HG03139 (cell line): ENCODE results near the gene PEX5L.
A peak's percentile ranks its signal among the peaks of the same experiment; 100 is the strongest.
"Not testable (repeated sequence)": the region's sequence is repeated elsewhere in the genome, so short reads cannot be mapped to it uniquely, and the experiment has no call there.

ENCODE experiments used
- ATAC-seq: cut with Tn5 transposase; IDR thresholded peaks from one replicate; pipeline ENCODE4 v1.9.1; 2021; ENCODE audit not compliant: unreplicated experiment

The PEX5L gene

GRCh38 chr3:180011927-180012326 lies 24.8 kb downstream of the PEX5L start:
- ATAC-seq: no peak

DNA sequence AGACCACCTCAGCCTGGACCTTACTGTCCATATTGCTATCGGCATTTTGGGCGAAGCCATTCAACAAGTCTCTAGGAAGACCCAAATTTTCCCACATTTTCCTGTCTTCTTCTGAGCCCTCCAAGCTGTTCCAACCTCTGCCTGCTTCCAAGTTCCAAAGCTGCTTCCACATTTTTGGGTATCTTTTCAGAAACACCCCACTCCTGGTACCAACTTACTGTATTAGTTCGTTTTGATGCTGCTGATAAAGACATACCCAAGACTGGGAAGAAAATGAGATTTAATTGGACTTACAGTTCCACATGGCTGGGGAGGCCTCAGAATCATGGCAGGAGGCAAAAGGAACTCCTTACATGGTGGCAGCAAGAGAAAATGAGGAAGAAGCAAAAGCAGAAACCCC lies 28.4 kb downstream of the PEX5L start:
- ATAC-seq: not testable (repeated sequence)

GRCh38 chr3:180004542-180004941 lies 32.2 kb downstream of the PEX5L start:
- no peak for ATAC-seq

- ATAC-seq: no peak
Measured at GRCh38 chr3:180002006-180002405, 34.7 kb downstream of the PEX5L start.

GRCh38 chr3:180000500-180000899 lies 36.2 kb downstream of the PEX5L start:
- no peak for ATAC-seq

DNA sequence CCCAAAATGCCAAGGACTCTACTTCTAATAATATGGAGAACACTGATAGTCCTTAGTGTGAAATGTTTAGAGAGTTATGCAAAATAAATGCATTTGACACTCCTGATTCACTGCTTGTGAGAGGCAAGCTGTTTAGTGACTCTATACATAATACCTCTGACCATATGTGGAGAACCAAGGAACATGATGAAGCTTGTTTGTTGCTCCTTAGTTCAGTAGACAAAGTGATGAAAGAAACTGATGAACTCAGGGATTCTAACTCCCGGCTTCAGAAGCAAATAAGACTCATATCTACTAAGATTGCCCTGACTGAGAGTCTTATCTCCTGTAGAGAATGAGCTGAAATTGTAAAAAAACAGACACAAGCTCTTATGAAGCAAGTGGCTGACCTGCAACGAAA lies 41.3 kb downstream of the PEX5L start:
- ATAC-seq: no peak

DNA sequence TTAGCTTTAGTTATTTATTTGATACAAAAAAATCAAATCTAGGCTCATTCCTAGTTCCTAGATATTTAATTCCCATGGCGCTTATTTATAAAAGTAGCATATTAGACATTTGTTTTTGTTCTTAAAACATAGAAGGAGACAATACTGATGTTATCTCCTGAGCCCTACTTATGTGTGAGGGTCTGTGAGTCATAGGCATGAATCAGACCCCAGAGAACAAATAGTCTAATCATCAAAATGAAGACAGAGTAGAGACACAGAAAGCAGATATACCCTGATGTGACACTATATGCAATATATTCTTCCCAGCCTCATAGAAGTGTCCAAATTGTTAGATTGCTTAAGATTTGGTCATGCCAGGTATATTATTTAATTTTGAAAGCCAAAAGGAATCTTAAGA lies 44.9 kb downstream of the PEX5L start:
- no peak for ATAC-seq

DNA sequence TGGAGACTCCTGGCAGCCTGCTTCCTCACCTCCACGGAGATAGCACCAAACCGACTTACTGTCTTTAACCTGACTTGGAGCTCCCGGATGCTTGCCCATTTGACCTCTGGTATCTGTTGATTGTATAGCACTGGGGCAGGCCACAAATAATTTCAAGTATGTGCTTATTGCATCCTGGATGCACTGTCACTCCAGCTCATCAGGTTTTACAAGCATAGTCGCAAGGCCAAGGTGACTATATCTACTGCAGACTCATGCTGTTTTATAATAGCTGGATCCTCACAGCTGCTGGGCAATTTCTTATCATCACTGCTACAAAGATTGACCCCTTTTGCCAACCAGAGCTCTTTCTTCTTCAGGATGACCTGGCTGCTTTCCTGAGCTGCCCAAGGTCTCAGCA lies 45.6 kb downstream of the PEX5L start:
- no peak for ATAC-seq

DNA sequence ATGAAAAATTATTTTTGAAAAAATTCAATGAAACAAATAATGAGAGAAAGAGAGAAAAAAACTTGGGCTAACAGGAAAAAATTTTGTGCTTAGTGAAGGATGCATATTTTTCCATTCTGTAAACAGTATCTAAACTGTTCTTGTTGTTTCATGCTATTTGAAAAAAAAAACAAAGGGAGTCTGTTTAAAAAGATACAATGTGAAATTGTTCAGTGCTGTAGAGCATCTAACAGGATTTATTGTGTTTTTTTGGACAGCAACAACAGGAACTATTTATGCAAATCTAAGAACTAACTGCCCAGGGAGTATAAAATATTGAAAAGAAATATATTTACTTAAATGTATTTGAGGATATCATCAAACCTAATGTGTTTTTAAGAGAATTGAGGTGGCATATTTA lies 55.1 kb downstream of the PEX5L start:
- ATAC-seq: no peak

GRCh38 chr3:179977356-179977755 lies 59.4 kb downstream of the PEX5L start:
- no peak for ATAC-seq

DNA sequence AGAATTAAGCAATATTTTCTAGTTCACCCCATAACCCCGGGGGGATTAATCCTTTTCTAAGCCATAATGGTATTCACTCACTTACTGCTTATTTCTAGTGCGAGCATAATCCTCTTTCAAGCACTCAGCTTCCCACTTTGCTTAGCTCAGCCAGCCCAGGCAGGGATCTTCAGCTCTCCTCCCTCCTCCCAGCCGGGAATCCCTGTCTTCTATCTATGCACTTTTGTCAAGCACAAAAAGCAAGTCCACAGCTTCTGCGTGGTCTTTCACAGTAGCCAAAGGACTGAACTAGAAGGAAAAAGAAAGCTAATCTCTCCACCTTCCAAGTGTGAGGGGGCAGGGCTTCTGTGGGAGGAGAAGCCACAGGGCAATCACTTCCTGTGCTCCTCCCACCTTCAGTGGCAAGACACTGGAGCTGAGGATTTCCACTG lies 62.8 kb downstream of the PEX5L start:
- no peak for ATAC-seq

DNA sequence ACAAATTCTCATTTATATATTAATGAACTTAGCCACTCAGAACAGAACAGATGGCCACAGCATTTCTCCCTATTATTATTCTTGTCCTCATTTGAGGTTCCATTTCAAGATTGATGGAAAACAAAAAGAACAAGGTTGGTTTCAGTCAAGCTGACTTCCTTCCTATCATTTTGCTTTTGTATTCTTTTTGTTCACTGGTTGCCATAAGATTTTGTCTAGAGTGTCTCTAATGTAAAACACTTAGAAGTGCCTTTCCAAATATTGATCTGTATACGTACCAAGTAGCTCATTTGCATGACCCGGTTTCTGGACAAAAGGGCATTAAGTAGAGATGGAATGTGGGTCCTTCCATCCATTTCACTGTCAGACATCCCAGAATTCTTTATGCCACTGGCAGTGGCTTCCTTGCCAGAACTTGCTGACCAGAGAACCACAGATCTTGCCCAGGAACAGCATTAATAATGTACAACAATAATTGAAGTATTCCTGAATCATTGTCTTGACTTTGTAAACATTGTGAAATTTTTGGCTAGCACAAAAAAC lies 63.8 kb downstream of the PEX5L start:
- ATAC-seq: no peak

DNA sequence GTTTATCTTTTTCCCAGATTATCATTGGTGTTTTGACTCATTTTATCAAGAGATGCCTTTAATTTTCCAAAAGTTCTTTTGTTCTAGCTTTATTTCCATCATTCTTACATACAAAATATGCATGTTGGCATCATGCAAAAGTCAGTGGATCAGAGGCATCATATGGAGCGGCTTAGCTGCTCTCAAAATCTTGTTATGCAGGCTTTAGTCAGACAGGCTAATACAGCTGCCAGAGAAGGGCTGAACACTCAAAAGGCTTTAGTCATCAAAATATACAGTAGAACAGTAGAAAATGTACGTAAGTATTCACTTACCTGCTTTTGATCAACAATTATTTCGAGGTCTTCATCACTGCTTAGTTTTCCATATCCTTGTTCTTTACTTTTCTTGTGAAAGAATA lies 65.5 kb downstream of the PEX5L start:
- ATAC-seq: no peak

- ATAC-seq: no peak
Measured at GRCh38 chr3:179970746-179971145, 66.0 kb downstream of the PEX5L start.

- no peak for ATAC-seq
Measured at GRCh38 chr3:179969525-179969924, 67.2 kb downstream of the PEX5L start.

DNA sequence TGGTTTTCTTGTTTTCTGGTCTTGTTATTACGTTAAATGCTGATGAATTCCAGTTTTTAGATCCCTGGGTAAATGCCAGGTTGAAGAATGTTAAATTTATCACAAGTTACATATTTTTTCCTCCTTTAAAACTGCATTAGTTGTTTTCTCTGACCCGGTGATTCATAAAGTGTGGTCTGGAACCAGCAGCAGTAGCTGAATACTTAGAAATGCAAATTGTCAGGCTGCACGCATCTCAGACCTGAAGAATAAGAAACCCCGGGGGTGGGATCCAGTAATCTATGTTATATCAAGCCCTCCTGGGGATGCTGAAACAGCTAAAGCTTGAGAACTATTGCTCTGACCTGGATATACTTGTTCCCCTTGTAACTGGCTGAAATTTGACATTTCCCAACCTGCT lies 69.1 kb downstream of the PEX5L start:
- ATAC-seq: peak; percentile 86

GRCh38 chr3:179964890-179965289 lies 71.8 kb downstream of the PEX5L start:
- no peak for ATAC-seq

GRCh38 chr3:179962629-179963387 lies 73.9 kb downstream of the PEX5L start:
- no peak for ATAC-seq

DNA sequence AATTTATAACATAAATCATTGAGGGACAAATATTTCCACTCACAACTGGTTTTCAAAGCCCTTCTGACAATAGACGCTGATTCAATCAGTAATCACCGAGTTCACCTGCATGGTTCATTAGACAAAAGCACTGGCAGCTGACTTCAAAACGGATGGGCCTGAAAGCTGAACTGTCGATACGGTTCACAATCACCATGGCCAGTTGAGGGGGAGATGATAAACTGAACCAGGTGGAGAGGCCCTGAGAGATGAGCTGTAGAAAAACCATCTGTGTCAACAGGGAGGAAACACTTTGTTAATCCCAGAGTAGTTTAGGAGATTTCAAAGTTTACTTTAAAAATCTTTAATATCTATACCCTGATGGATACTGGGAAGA lies 75.0 kb downstream of the PEX5L start:
- ATAC-seq: peak; percentile 71

GRCh38 chr3:179961071-179961702 lies 75.5 kb downstream of the PEX5L start:
- ATAC-seq: peak; percentile 24

DNA sequence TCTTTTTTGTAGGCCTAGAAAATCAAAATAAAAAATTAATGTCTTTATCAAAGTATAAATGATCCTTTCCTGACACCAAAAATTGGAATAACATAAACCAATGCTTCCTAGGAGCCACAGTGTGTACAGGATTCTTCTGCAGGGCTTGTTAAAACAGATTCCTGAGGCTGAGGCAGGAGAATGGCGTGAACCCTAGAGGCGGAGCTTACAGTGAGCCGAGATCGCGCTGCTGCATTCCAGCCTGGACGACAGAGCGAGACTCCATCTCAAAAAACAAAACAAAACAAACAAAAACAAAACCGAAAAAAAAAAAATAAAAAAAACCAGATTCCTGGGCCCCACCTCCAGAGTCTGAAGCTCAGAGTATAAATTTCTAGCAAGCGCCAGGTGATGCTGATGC lies 78.0 kb downstream of the PEX5L start:
- ATAC-seq: no peak

DNA sequence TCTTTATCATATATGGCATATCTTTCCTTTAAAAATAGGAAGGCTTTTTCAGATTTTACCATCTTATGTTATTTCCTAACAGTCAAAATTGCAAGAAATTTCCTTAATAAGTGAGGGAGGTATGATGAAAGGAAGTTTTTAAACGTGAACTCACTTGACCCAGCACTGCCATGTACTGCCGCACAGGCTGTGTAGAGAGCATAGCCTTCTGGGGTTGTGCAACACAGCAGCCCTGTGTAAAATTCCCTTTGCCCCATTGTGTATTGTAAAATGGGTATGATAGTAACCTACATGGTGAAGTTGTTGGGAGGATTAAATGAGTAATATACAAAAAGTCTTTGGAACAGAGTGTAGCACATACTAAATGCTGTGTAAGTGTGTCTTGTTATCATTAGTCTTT lies 78.6 kb downstream of the PEX5L start:
- ATAC-seq: no peak
